Measurements from ENCODE around the gene HAGHL.

HAGHL gene, protein sequence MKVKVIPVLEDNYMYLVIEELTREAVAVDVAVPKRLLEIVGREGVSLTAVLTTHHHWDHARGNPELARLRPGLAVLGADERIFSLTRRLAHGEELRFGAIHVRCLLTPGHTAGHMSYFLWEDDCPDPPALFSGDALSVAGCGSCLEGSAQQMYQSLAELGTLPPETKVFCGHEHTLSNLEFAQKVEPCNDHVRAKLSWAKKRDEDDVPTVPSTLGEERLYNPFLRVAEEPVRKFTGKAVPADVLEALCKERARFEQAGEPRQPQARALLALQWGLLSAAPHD

DNA sequence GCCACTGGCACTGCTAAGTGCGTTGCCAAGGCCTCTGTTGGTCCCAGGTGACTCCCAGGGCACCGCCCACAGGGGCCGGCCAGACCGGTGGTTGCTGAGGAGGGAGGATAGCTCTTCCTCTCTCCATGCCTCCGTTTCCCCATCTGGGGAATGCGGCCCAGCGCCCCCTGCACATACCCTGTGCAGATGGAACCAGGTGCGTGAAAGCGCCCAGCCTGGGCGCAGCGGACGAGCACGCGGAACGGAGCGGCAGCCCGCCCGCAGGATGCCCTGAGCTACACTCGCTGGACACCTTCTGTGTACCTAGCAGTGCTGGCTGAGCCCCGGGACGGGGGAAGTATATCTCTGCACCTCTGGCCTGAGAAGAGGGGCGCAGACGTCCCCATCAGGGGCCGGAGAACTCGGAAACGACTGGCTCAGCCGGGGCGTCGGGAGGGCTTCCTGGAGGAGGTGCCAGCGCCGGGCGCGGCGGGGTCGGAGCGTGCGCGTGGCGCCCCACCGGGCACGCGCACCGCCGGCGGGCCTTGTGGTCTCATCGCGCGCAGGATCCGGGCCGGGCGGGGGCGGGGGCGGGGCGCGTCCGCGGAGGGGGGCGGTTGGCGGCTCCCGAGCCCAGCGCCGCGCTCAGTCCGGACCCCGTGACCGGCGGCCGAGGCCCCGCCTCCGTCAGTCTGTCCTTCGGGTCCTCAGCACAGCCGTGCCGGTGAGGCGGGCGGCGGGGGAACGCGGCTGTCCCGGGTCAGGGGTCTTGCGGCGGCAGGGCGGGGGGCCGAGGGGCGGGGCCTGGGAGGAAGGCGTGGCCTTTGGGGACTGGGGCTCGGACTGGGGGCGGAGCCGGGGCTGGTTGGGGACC, at the start of gene HAGHL, which contains the start of gene CCDC78:
HAGHL (plus strand) TSS at position 669 of the 853 bp plus-strand sequence. CDS start 404 bp downstream, outside the sequence.
CCDC78 (minus strand) TSS at position 6 of the 853 bp plus-strand sequence. CDS start 76 bp downstream, outside the sequence.
- DNase-seq (ENCODE audit: low read depth, low spot score) = no peak

DNA sequence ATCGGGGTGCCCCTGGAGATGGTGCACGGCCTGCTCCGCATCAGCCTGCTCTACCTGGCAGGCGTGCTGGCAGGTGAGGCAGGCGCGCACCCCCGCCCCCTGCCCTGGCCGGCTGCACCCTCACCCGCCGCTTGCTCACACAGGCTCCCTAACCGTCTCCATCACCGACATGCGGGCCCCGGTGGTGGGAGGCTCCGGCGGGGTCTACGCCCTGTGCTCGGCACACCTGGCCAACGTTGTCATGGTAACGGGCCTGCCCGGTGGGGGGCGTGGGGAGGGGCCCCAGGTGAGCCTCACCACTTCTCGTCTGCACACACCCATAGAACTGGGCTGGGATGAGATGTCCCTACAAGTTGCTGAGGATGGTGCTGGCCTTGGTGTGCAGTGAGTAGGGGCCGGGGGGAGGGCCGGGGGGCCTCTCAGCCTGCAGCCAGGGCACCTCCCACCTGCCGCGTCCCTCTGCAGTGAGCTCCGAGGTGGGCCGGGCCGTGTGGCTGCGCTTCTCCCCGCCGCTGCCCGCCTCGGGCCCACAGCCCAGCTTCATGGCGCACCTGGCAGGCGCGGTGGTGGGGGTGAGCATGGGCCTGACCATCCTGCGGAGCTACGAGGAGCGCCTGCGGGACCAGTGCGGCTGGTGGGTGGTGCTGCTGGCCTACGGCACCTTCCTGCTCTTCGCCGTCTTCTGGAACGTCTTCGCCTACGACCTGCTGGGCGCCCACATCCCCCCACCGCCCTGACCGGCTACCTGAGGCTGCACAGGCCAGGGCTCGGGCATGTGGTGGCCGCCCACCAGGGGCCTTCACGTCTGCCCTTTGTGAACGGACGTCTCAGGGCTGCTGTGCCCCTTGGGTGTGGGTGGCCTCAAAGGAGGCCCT, 49.4 kb upstream of the HAGHL start:
- no peak for DNase-seq (ENCODE audit: low read depth, low spot score)

DNA sequence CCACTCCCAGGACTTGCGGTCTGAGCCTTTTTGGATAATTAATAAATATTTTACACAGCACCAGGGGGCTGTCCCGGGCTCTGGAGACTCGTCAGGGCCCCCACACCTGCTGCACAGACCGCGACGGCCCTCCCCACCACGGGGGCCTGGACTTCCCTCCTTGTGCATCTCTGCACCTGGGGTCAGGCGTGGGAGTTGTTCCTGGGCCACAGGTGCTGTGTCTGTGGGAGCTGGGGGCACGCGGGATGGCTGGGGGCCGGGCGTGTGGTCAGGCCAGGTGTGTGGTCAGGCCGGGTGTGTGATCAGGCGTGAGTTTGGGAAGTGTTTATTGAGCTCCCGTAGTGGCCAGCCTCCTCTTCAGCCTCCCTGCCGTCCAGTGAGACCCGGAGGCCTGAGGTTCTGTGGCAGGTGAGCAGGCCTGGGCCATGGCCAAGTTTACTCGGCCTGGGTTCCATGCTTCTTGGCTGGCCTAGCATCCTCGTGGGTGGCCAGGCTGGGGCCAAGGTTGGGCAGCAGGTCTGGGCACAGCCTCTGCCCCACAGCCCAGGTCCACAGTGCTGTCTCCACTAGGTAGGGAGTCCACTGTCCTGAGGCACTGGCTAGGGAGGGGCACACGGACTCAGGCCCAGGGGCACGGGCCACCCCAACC, 48.6 kb upstream of the HAGHL start:
- DNase-seq (ENCODE audit: low read depth, low spot score) = no peak

DNA sequence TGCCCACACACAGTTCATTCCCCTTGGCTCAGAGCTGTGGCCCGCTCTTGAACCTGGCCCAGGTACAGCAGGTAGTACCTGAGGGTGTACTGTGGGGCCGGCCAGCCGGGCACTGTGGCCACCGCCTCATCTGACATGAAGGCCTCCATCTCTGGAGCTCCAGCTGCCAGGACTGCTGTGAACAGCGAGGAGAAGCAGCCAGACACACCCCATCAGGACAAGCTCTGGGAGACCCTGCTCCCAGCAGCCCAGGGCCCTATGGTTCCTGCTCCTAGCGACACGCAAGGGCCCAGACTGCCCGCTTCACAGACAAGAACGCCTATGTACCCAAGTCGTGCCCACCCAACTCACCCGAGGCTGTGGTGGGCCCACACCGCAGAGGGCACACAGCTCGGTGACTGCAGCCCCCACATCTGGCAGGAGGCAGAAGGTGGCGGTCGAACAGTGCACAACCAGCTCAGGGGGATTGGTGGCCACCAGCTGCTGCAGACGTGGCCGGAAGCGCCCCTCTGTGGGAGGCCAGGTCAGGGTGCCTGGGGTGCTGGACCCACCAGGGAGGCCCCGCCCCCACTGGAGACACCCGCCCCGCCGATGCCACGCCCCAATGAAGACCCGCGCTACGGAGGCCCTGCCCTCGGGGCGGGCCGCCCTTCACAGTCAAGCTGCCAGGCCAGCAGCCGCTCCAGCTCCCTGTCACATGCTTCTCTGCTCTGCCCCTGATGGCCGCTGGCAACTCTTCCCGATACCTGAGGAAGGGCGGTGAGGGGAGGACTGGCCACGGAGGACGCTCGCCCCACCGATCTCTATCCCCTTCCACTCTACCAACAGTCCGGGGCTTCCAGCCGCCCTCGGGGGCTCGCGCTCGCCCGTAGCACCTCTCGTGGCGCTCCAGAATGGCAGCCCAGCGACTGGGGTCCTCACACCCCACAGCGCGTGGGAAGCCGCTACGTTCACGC, 47.8 kb upstream of the HAGHL start:
- DNase-seq (ENCODE audit: low read depth, low spot score) = no peak

DNA sequence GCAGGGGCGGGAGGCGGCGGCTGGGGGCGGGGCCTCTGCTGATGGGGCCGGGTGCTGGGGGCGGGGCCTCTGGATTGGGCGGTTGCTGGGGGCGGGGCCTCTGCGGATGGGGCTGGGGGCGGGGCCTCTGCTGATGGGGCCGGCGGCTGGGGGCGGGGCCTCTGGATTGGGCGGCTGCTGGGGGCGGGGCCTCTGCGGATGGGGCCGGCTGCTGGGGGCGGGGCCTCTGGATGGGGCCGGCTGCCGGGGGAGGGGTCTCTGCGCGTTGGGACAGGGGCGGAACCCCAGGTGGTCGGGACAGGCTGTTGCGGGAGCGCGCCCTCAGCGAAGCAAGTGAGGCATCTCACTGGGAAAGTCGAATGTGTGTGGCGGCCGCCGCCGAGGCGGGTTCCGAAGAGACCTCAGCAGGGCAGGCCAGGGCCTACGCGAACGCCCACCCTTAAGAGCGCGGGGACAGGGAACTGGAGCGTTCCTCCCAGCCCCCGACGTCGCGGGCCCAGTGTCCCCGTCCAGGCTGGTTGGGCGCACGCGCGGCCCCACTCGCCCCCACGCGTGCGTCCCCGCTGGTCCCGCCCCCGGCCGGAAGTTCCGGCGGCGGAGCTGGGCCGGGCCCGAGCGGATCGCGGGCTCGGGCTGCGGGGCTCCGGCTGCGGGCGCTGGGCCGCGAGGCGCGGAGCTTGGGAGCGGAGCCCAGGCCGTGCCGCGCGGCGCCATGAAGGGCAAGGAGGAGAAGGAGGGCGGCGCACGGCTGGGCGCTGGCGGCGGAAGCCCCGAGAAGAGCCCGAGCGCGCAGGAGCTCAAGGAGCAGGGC, 46.9 kb upstream of the HAGHL start, which contains the start of gene STUB1:
STUB1 (plus strand) TSS at position 597 of the 811 bp plus-strand sequence; CDS start at position 713, 116 bp downstream.
- peak; percentile 71 for DNase-seq (ENCODE audit: low read depth, low spot score)

DNA sequence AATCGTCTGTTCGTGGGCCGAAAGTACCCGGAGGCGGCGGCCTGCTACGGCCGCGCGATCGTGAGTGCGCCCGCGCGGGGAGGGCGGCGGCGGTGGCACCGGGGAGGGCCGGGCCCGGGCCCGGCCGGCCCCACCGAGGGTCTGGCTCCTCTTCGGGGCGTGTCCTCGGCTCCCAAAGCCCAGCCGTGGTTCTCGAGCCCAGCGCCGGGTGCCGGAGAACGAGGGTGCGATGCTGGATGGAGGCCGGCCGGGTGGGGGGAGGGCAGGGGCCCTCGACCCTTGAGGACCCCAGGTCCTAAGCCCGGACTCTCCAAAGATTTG, 46.3 kb upstream of the HAGHL start:
- no peak for DNase-seq (ENCODE audit: low read depth, low spot score)

DNA sequence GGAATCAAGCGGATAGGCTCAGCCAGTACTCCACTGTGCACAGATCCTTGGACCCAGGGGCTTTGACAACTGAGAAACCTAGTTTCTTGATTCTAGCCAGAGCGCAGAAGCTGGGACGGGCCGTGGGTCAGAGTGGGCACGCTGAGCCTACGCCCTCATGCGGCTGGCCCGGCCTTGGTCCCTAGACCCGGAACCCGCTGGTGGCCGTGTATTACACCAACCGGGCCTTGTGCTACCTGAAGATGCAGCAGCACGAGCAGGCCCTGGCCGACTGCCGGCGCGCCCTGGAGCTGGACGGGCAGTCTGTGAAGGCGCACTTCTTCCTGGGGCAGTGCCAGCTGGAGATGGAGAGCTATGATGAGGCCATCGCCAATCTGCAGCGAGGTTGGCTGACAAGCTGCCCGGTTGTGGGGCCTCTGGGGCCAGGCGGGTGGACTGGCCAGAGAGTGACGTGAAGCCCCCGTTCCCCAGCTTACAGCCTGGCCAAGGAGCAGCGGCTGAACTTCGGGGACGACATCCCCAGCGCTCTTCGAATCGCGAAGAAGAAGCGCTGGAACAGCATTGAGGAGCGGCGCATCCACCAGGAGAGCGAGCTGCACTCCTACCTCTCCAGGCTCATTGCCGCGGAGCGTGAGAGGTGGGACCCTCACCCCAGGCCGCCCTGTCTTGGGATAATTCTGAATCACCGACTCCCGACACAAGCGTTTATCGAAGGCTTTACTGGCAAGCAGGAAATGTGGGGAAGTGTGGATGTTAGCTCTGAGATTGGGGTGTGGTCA, 45.8 kb upstream of the HAGHL start:
- DNase-seq (ENCODE audit: low read depth, low spot score) = no peak

DNA sequence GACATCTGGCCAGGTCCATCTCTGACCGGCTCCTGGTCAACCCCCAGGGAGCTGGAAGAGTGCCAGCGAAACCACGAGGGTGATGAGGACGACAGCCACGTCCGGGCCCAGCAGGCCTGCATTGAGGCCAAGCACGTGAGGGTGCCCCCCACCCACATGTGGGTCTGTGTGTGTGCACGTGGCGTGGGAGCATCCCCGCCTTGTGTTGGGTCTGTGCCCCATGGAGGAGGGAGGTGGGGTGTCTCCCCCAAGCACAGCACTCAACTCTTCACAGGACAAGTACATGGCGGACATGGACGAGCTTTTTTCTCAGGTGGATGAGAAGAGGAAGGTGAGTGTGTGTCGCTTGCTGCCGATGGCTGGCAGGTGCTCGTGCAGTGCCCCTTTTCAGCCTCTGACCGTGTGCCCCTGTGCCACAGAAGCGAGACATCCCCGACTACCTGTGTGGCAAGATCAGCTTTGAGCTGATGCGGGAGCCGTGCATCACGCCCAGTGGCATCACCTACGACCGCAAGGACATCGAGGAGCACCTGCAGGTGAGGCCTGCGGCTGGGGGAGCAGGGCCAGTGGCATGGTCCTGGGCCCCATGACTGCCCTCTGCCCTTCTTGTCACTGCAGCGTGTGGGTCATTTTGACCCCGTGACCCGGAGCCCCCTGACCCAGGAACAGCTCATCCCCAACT, 45.0 kb upstream of the HAGHL start:
- DNase-seq (ENCODE audit: low read depth, low spot score) = no peak

DNA sequence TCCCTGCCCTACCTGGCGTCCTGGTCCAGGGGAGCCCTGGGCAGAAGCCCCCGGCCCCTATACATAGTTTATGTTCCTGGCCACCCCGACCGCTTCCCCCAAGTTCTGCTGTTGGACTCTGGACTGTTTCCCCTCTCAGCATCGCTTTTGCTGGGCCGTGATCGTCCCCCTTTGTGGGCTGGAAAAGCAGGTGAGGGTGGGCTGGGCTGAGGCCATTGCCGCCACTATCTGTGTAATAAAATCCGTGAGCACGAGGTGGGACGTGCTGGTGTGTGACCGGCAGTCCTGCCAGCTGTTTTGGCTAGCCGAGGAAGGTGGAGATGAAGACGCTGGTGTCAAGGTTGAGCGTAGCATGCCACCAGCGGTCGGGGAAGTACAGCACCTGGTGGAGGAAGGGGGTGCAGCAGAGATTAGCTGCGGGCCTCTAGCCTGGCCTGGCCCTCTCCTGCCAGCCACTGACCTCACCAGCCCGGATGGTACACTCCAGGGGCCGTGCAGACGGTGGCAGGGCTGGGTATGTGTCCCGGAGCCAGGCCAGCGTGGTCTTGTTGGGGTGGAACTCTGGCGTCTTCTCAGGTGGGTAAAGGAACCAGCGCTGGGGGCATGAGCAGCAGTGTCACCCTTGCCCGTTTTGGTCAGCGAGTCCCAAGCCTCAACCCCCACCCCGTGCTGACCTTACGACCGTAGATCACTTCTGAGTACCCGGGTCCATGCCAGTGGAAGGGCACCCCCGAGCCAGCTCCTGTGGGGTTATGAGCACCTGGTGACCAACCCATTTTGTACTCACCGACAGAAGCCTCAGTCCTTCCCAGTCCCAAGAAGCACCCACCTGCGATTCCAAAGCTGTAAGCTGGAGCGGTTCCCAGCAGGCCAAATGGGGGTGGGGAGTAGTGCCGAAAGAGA, 44.2 kb upstream of the HAGHL start:
- no peak for DNase-seq (ENCODE audit: low read depth, low spot score)

DNA sequence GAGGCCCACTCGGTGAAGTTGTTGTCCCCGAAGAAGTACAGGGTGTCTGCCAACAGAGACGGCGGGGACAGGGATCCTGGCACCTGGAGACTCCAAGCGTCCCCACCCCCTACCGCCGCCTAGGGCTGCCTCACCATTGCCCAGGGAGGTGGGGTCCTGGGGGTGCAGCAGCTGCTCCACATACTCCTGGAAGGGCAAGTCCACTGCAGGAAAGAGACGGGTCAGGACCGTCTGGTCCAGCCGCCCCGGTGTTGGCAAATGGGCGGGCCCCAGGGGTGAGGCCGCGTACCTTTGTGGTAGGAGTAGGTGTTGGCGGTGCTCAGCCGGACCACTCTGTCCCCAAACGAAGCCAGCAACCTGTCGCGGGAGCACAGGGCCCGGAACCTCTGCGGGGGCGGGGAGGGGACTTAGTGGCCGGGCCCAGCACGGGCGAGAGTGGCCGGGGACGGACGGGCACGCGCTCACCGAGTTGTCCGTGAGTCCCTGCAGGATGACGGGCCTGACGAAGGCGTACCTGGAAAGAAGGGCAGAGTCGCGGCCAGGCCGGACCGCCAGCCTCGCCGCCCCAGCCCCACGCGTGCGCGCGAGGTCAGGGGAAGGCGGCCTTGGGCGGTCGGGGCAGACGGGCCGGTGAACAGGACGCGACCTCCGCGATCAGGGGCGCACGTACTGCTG, 43.4 kb upstream of the HAGHL start:
- DNase-seq (ENCODE audit: low read depth, low spot score) = no peak

DNA sequence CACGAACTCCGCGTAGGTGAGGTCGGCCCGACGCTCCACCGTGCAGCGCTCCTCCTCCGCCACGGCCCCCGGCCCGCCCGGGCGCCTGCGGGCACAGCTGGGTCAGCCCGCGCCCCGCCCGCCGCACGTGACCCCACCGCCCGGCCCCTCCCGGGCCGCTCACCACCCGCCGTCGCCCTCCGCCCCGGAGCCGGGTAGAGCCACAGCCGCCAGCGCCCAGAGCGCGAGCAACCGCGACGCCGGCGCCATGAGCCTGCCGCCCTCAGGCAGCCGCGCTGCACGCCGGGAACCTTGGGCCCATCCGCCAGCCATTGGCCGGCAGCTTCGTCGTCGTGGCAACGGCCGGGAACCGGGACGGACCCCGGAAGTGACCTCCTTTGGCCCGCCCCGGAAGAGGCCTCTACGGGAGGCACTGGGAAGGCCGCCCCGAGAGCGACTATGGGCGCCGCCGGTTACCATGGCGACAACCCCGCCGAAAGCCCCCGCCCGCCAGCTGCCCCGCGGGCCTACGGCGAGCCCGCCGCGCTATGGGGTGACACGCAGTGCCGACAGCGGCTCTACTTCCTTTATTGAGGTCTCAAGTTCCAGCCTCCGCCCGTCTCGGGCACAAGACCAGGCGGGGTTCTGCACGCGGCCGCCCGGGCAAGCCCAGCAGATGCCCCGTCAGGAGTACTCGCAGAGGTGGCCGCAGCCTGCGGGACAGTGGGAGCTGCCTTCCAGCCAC, 42.7 kb upstream of the HAGHL start, which contains the start of gene JMJD8:
JMJD8 (minus strand) TSS at position 264 of the 724 bp plus-strand sequence; CDS start at position 249, 15 bp downstream.
- peak; percentile 93 for DNase-seq (ENCODE audit: low read depth, low spot score)

DNA sequence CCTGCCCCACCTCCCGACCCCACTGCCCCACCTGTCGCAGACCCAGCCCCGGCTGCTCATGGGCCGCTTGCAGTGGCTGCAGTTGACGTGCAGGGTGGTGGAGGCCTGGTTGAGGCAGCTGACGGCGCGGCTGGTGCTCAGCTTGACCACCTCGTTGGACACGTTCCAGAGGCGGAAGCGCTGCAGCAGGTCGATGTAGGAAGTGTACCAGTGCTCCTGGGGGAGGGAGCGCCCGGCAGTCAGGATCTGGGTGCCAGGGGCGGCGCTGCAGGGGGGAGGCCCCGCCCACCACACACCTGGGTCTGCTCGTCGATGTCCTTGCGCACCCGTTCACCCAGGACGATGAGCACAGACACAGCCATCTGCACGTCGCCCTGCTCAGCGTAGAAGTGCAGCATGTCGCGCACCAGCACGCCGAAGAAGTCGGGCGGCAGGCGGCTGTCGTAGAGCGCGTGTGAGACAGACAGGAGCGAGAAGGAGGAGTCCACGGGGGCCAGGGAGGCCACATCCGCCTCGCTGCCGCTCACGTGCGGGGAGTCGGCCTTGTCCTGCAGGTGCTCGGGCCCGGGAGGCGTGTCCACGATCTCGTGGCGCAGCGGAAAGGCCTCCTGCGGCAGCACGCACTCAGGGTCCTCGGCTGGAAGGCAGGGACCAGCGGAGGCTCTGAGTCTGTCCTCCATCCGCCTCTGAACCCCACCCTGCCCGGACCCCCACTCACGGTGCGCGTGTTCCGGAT, 41.8 kb upstream of the HAGHL start:
- DNase-seq (ENCODE audit: low read depth, low spot score) = no peak

DNA sequence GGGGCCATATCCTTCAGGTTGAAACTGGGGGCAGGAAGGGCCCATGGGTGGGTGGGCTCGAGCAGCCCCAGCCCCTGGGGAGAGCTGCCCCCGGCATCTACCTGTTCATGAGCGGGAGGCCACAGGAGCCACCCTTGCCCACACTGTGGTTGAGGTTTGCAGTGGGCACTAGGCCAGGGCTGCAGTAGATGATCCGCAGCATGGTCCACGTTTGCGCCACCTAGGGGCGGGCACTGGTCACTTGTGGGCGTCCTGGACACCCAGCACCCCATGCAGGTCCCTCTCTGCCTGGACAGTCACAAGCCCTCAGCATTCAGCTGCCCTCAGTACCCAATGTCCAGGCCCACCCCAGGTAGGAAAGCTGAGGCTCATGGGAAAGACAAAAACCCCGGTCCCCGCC, 40.9 kb upstream of the HAGHL start:
- DNase-seq (ENCODE audit: low read depth, low spot score) = no peak

DNA sequence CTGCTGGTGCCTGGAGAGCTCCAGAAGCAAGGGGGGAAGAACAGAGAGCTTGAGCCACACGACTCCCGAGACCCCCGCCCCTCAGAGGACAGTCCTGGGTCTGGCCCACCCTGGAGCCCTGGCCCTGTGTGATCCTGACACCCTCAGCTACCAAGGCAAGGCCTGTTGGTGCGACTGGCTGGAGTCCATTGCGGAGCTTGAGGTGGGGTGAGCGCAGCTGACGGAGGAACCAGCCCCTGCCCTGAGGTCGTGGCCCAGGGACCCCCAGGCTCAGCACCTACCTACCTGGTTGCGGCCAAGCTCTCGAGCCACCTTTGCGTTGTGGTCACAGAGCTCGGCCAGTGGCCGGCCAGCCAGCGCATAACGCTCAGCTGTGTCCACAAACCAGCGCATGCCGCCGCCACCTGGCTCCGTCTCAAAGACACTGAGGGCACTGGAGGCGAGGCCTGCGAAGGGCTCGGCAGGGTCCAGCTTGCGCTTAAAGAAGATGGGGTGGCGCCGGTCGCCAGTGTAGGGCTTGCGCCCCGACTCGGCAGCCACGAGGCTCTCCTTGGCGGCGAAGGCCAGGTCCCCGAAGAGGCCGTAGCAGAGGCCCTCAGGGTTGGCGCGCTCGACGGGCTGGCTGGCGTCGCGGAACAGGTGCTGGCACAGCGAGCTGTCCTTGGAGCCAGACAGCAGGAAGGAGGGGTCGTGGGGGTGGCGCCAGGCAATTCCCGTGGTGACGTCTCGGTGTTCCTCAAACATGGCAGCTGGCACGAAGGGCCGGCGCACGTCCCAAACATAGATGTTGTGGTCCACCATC, 40.2 kb upstream of the HAGHL start:
- DNase-seq (ENCODE audit: low read depth, low spot score) = no peak

Data from activated CD4-positive, CD25-positive, alpha-beta regulatory T cell treated with anti-CD3 and anti-CD28 coated beads, Interleukin-2, amount 50 U/mL, for 16 hours (primary cell).